ENCODE data around the gene PLCH1.

PLCH1 gene, protein sequence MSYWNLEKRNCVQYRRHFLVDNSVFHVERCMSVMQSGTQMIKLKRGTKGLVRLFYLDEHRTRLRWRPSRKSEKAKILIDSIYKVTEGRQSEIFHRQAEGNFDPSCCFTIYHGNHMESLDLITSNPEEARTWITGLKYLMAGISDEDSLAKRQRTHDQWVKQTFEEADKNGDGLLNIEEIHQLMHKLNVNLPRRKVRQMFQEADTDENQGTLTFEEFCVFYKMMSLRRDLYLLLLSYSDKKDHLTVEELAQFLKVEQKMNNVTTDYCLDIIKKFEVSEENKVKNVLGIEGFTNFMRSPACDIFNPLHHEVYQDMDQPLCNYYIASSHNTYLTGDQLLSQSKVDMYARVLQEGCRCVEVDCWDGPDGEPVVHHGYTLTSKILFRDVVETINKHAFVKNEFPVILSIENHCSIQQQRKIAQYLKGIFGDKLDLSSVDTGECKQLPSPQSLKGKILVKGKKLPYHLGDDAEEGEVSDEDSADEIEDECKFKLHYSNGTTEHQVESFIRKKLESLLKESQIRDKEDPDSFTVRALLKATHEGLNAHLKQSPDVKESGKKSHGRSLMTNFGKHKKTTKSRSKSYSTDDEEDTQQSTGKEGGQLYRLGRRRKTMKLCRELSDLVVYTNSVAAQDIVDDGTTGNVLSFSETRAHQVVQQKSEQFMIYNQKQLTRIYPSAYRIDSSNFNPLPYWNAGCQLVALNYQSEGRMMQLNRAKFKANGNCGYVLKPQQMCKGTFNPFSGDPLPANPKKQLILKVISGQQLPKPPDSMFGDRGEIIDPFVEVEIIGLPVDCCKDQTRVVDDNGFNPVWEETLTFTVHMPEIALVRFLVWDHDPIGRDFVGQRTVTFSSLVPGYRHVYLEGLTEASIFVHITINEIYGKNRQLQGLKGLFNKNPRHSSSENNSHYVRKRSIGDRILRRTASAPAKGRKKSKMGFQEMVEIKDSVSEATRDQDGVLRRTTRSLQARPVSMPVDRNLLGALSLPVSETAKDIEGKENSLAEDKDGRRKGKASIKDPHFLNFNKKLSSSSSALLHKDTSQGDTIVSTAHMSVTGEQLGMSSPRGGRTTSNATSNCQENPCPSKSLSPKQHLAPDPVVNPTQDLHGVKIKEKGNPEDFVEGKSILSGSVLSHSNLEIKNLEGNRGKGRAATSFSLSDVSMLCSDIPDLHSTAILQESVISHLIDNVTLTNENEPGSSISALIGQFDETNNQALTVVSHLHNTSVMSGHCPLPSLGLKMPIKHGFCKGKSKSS (N-terminal part only)

DNA sequence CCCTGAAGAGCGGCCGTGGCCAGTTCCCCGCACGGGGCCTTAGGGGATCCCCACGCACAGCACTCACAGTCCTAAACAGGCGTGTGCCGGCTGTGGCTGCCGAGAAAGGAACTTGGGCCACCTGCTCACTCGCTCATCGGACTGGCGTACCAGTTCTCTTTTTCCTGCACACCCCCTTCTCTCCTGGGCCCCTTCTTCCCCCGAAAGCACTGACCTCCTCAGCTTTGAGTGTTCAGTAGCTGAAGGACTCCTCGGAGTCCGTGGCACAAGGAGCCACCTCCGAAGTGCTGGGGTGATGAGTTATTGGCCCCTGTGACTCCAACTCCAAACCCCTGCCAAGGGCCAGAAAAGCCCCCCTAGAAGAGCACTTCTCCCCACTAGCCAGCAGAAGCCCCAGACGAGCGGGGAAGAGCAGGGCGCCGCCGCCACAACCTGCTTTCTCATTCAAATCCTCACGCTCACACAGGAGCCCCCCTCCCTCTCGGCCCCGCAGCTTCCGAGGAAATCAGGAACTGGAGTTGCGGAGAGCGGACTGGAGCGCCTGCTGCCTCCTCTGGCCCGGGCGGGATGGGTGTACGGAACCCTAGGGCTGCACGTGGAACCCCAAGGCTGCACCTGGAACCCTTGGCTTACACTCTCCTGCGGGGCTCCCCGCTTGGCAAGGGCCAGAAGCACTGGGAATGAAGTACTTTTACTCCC is at the start of gene PLCH1:
TSS of gene PLCH1 (minus strand) at position 446 of the 699 bp plus-strand sequence. CDS start 40,847 bp downstream, outside the sequence.
- peak within 1 kb of the TSS; percentile 70 for H3K4me3 ChIP-seq (replicated peaks; ENCODE audit: low read depth, low read length)
- DNase-seq (ENCODE audit: extremely low read depth, low read depth): no peak
- no peak for TF ChIP-seq CTCF (IDR thresholded peaks at IDR 0.05; ENCODE audit: low read depth, low read length, missing control alignments)

DNA sequence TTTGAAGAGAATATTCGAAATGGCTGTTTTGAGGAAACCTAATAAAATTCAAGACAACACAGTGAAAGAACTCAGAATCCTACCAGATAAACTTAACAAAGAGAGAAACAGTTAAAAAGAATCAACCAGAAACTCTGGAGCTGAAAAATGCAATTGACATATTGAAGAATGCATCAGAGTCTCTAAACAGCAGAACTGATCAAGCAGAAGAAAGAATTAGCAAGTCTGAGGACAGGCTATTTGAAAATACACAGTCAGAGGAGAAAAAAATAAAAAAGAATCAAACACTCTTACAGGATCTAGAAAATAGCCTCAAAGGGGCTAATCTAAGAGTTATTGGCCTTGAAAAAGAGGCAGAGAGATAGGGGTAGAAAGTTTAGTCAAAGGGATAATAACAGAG is 47.7 kb upstream of the PLCH1 start:
- no peak for TF ChIP-seq CTCF (IDR thresholded peaks at IDR 0.05; ENCODE audit: low read depth, low read length, missing control alignments)
- no peak for DNase-seq (ENCODE audit: extremely low read depth, low read depth)

GRCh38 chr3:155791190-155791589 is 46.3 kb upstream of the PLCH1 start:
- no peak overlapping the region for H3K4me3 ChIP-seq (replicated peaks; ENCODE audit: low read depth, low read length)
- TF ChIP-seq CTCF (IDR thresholded peaks at IDR 0.05; ENCODE audit: low read depth, low read length, missing control alignments): no peak
- no peak for DNase-seq (ENCODE audit: extremely low read depth, low read depth)

More for the DNA sequence above, 47.7 kb upstream of the PLCH1 start:
- H3K4me3 ChIP-seq (replicated peaks; ENCODE audit: low read depth, low read length): no peak overlapping the region

DNA sequence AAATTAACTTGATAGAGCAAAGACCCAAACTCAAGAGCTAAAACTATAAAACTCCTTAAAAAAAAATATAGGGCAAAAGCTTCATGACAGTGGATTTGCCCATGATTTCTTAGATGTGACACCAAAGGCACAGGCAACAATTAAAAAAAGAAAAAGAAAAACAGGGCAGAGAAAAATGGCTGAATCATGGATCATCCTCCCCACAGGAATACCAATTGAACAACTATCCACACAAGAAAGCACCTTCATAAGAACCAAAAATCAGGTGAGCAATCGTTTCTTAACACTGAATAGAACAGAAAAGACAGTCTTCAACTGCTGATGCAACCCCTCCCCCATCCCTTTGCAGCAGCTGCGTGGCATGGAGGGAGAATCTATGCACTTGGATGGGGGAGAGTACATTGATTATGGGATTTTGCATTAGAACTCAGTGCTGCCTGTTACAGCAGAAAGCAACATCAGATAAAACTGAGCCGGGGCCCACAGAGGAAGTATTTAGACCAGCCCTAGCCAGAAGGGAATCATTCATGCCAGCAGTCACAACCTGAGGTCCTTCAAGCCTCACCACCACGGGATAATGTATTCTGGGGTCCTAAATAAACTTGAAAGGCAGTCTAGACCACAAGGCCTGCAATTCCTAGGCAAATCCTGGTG is 45.5 kb upstream of the PLCH1 start:
- TF ChIP-seq CTCF (IDR thresholded peaks at IDR 0.05; ENCODE audit: low read depth, low read length, missing control alignments): no peak
- H3K4me3 ChIP-seq (replicated peaks; ENCODE audit: low read depth, low read length): no peak overlapping the region
- DNase-seq (ENCODE audit: extremely low read depth, low read depth): no peak

DNA sequence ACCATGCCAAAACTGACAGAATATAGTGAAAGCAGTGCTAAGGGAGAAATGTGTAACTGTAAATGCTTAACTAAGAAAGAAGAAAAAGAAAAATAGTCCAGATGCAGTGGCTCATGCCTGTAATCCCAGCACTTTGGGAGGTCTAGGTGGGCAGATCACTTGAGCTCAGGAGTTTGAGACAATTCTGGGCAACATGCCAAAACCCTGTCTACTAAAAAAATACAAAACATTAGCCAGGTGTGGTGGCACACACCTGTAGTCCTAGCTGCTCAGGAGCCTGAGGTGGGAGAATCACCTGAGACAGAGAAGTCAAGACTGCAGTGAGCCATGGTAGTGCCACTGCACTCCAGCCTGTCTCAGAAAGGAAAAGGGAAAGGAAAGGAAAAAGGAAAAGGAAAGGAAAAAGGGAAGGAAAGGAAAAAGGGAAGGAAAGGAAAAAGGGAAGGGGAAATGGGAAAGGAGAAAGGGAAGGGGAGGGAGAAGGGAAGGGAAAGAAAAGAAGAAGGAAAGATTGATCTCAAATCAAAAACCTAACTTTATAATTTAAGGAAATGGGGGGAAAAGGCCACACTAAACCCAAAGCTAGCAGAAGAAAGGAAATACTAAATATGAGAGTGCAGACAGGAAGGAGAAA is 40.9 kb upstream of the PLCH1 start:
- no peak for DNase-seq (ENCODE audit: extremely low read depth, low read depth)
- H3K4me3 ChIP-seq (replicated peaks; ENCODE audit: low read depth, low read length): no peak overlapping the region
- no peak for TF ChIP-seq CTCF (IDR thresholded peaks at IDR 0.05; ENCODE audit: low read depth, low read length, missing control alignments)

All from HFF-Myc (cell line).